Mesothelial cell of epicardium (in vitro differentiated cells): ENCODE measurements around the gene DGKA. TPM values are rescaled to one million over a fixed set of nuclear protein-coding genes. Genes with fewer than 3 reads are reported as not detected.
"Not testable (repeated sequence)": the region's sequence is repeated elsewhere in the genome, so short reads cannot be mapped to it uniquely, and the experiment has no call there.

ENCODE experiments used
- DNase-seq, 2 experiments: peaks; one replicate each; pipeline ENCODE4 v3.0.0; 2021; ENCODE audit warnings: low spot score in 2 of 2; ENCODE audit not compliant: unreplicated experiment in 2 of 2
- H3K27ac Mint-ChIP-seq: 2 replicates; pipeline ENCODE4 v1.8.0; 2021; ENCODE audit warnings: mixed read lengths
- H3K27me3 Mint-ChIP-seq: 2 replicates; pipeline ENCODE4 v1.8.0; 2021; ENCODE audit warnings: low read depth, mixed read lengths
- H3K36me3 Mint-ChIP-seq: 2 replicates; pipeline ENCODE4 v1.8.0; 2021; ENCODE audit warnings: mixed read lengths
- H3K4me1 Mint-ChIP-seq: 2 replicates; pipeline ENCODE4 v1.8.0; 2021; ENCODE audit warnings: mixed read lengths
- H3K4me3 Mint-ChIP-seq: 2 replicates; pipeline ENCODE4 v1.8.0; 2021; ENCODE audit warnings: mild to moderate bottlenecking, moderate library complexity, mixed read lengths
- H3K9me3 Mint-ChIP-seq: 2 replicates; pipeline ENCODE4 v1.8.0; 2021; ENCODE audit warnings: mixed read lengths
- total RNA-seq: library from RNA; stranded (reverse); gene quantifications from 3 replicates; pipeline ENCODE4 v1.2.1, GENCODE V29; 2021
- TF ChIP-seq, protein P1 (sequence below): fragments of 200-600 bp; sonication (generic); IDR thresholded peaks from one replicate; pipeline ENCODE4 v1.5.0; 2021; ENCODE audit warnings: antibody characterized with exemption; ENCODE audit not compliant: unreplicated experiment

The DGKA gene
- total RNA-seq, 1 donor from 2014 or later, result 33.5 TPM

DNA sequence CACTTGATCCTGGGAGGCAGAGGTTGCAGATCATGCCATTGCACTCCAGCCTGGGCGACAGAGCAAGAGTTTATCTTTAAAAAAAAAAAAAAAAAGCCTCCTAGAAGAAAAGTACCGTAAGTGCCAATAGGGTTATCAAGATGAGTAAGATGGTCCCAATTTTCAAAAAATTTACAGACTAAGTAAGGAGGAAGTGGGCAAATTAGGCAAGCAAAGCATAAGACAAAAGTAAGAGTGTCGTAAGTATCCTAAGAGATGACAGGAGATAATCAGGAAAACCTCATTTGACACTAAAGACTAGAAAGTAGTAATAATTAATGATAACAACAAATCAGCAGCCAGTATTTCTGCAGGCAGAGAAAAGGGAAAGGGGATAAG, 15.5 kb upstream of the DGKA start:
- H3K36me3 Mint-ChIP-seq, result peaks cover 11% of the 10 kb centered on the region
- H3K4me1 Mint-ChIP-seq, result no peaks in the 10 kb centered on the region
- no peaks in the 10 kb centered on the region for H3K9me3 Mint-ChIP-seq
- H3K27me3 Mint-ChIP-seq, result no peaks in the 10 kb centered on the region
- DNase-seq, result no peak
- TF ChIP-seq, protein P1, sequence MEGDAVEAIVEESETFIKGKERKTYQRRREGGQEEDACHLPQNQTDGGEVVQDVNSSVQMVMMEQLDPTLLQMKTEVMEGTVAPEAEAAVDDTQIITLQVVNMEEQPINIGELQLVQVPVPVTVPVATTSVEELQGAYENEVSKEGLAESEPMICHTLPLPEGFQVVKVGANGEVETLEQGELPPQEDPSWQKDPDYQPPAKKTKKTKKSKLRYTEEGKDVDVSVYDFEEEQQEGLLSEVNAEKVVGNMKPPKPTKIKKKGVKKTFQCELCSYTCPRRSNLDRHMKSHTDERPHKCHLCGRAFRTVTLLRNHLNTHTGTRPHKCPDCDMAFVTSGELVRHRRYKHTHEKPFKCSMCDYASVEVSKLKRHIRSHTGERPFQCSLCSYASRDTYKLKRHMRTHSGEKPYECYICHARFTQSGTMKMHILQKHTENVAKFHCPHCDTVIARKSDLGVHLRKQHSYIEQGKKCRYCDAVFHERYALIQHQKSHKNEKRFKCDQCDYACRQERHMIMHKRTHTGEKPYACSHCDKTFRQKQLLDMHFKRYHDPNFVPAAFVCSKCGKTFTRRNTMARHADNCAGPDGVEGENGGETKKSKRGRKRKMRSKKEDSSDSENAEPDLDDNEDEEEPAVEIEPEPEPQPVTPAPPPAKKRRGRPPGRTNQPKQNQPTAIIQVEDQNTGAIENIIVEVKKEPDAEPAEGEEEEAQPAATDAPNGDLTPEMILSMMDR, result no peak
- H3K27ac Mint-ChIP-seq, result no peak overlapping the region
- H3K4me3 Mint-ChIP-seq, result no peak overlapping the region

DNA sequence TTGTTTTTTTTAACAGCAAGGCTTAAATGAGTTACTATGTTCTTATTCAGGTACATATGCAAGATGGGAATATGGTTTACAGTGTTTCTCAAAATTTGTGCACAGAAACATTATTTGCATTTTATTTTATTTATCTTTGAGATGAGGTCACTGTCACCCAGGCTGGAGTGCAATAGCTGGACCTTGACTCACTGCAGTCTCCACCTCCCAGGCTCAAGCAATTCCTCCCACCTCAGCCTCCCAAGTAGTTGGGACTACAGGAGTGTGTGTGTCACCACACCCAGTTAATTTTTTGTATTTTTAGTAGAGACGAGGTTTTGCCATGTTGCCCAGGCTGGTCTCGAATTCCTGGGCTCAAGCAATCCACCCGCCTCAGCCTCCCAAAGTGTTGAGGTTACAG, 11.9 kb upstream of the DGKA start:
- DNase-seq, result not testable (repeated sequence)

DNA sequence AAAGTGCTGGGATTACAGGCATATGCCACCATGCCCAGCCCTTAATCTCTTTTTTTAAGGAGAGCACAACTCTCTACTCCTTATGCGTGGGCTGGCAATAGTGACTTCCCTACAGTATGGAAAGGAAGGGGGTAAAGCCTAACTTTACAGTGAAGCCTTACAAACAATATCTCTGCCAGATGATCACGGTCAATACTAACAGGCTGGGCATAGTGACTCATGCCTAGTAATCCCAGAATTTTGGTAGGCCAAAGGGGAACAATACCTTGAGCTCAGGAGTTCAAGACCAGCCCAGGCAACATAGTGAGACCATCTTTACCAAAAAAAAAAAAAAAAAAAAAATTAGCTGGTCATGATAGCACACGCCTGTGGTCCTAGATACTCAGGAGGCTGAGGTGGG, 8.8 kb upstream of the DGKA start:
- peaks cover 3% of the 10 kb centered on the region for H3K36me3 Mint-ChIP-seq
- no peak for DNase-seq
- H3K9me3 Mint-ChIP-seq, result no peaks in the 10 kb centered on the region
- no peak overlapping the region for H3K27ac Mint-ChIP-seq
- H3K4me3 Mint-ChIP-seq, result no peak overlapping the region
- no peaks in the 10 kb centered on the region for H3K27me3 Mint-ChIP-seq
- TF ChIP-seq, protein P1, result no peak
- peaks cover 16% of the 10 kb centered on the region for H3K4me1 Mint-ChIP-seq

More for the DNA sequence above, 11.9 kb upstream of the DGKA start:
- H3K9me3 Mint-ChIP-seq, H3K27me3 Mint-ChIP-seq, H3K4me1 Mint-ChIP-seq, H3K4me3 Mint-ChIP-seq, H3K27ac Mint-ChIP-seq, H3K36me3 Mint-ChIP-seq: not testable (repeated sequence)

DNA sequence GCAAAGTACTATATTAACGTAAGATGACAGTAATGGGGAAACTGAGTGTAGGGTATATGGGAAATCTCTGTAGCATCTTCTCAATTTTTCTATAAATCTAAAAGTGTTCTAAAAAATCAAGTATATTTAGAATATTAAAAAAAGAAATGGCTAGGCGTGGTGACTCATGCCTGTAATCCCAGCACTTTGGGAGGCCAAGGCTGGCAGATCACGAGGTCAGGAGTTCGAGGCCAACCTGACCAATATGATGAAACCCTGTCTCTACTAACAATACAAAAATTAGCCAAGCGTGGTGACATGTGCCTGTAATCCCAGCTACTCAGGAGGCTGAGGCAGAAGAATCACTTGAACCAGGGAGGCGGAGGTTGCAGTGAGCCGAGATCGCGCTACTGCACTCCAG, 7.3 kb upstream of the DGKA start:
- H3K36me3 Mint-ChIP-seq, H3K4me3 Mint-ChIP-seq, H3K27ac Mint-ChIP-seq, DNase-seq, H3K27me3 Mint-ChIP-seq, H3K9me3 Mint-ChIP-seq: not testable (repeated sequence)
- H3K4me1 Mint-ChIP-seq, result peaks cover 20% of the 10 kb centered on the region

DNA sequence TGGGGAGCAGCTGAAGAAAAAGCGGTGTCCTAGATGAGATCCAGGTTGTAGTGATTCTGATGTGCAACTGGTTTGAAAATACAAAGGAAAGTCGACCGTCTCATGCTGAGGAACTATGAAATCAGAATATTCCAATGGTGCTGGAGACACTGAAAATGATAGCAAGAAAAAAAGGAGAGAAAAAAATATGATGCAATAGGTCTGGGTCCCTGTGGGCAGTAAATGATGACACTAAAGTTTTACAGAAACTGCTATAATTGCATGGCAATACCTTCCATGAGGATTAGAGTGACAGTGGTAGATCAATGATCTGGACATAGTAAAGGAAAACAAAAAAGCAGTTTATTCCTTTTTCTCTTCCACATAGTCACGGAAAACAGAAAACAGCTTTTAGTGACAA, 5.6 kb upstream of the DGKA start:
- H3K27ac Mint-ChIP-seq, result peak overlapping the region; percentile 100
- H3K36me3 Mint-ChIP-seq, result peaks cover 3% of the 10 kb centered on the region
- peaks cover 32% of the 10 kb centered on the region for H3K4me1 Mint-ChIP-seq
- DNase-seq, result no peak
- TF ChIP-seq, protein P1, result no peak
- no peaks in the 10 kb centered on the region for H3K27me3 Mint-ChIP-seq
- H3K4me3 Mint-ChIP-seq, result peak overlapping the region; percentile 99
- no peaks in the 10 kb centered on the region for H3K9me3 Mint-ChIP-seq

DNA sequence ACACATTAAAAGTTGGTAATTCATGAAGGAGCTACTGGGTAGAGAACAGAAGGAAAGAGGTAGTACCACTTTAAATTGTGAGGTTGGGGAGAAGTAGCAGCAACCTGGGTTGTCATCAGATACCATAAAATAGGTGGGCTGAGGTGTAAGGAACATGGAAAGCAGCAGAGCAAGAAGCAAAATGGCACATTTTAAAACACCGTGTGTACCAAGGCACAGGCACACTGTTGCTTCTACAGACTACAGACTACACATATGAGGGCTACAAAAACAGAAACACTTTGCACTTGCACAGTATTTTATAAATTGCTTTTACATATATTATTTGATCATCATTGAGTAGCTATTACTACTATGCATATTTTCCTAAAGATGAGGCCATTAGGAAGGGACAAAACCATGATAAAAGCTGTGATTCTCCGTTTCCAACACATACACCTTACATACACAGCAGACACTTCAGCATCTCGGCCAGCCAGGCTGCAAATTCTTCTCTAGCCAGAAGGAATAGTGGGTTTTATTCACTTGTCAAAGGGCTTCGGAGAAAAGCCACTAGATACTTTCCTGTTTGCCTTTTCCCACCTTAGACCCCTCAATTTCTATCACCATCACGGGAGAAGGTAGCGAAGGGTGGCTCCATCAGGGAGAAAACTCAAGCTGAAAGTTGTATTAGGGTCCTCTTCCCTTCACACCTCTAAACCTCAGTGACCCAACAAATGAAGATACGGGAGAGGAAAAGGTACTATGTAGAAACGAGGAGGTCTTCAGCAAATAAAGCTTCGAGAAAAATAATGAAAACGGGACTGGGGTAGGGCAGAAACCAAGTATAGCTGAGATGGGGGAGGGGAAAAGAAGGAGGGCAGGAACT, 4.9 kb upstream of the DGKA start:
- Mint-ChIP-seq H3K4me1 (peaks cover 39% of the 10 kb centered on the region), H3K9me3 (no peaks in the 10 kb centered on the region), H3K27me3 (no peaks in the 10 kb centered on the region), H3K4me3 (peak overlapping the region; percentile 99), H3K36me3 (peaks cover 3% of the 10 kb centered on the region), H3K27ac (peak overlapping the region; percentile 100)
- TF ChIP-seq, protein P1, result no peak
- DNase-seq, result no peak
